SK-N-SH treated with all-trans-retinoic acid at 6 μM for 48 hours (cell line): ENCODE data around the gene SIRPA.
A peak's percentile ranks its signal among the peaks of the same experiment; 100 is the strongest.

Experiments
- ATAC-seq: fragments of 200-7000 bp; cut with Tn5 transposase; 3 replicates; pipeline ENCODE4 v1.9.1; 2020; ENCODE audit warnings: mild to moderate bottlenecking, moderate library complexity
- ARNTL ChIP-seq: fragments of 450-650 bp; formaldehyde crosslinking; IDR thresholded peaks from 2 replicates; pipeline ENCODE4 v1.5.0; 2020; ENCODE audit warnings: low read depth, mild to moderate bottlenecking, moderate library complexity, borderline replicate concordance
- BACH2 ChIP-seq: fragments of 250-450 bp; sonication (Bioruptor Pico); IDR thresholded peaks from 2 replicates; pipeline ENCODE4 v1.9.0; 2021; ENCODE audit warnings: mild to moderate bottlenecking, borderline replicate concordance
- CSDC2 ChIP-seq: fragments of 250-450 bp; sonication (Bioruptor Pico); IDR thresholded peaks from 2 replicates; pipeline ENCODE4 v1.5.0; 2020; ENCODE audit warnings: mild to moderate bottlenecking, moderate library complexity
- CSRNP3 ChIP-seq: fragments of 250-450 bp; sonication (Bioruptor Pico); IDR thresholded peaks from 2 replicates; pipeline ENCODE4 v1.5.1; 2021; ENCODE audit warnings: mild to moderate bottlenecking, moderate library complexity
- ESRRG ChIP-seq: fragments of 250-450 bp; sonication (Bioruptor Pico); IDR thresholded peaks from 2 replicates; pipeline ENCODE4 v1.6.1; 2021; ENCODE audit warnings: mild to moderate bottlenecking
- GLIS3 ChIP-seq: fragments of 250-450 bp; sonication (Bioruptor Pico); IDR thresholded peaks from 2 replicates; pipeline ENCODE4 v1.5.0; 2020; ENCODE audit warnings: mild to moderate bottlenecking, moderate library complexity
- ISL1 ChIP-seq: fragments of 250-450 bp; sonication (Bioruptor Pico); IDR thresholded peaks from 2 replicates; pipeline ENCODE4 v2.1.2; 2022; ENCODE audit warnings: mild to moderate bottlenecking, moderate library complexity
- PATZ1 ChIP-seq: fragments of 250-450 bp; sonication (Bioruptor Pico); IDR thresholded peaks from 2 replicates; pipeline ENCODE4 v1.8.0; 2020; ENCODE audit warnings: mild to moderate bottlenecking, moderate library complexity, borderline replicate concordance
- POU6F1 ChIP-seq: fragments of 250-450 bp; sonication (Bioruptor Pico); IDR thresholded peaks from 2 replicates; pipeline ENCODE4 v1.8.0; 2021; ENCODE audit warnings: low read depth, mild to moderate bottlenecking, moderate library complexity, borderline replicate concordance
- PPARA ChIP-seq: fragments of 250-450 bp; sonication (Bioruptor Pico); IDR thresholded peaks from 2 replicates; pipeline ENCODE4 v1.5.0; 2020; ENCODE audit warnings: mild to moderate bottlenecking, borderline replicate concordance
- TOX ChIP-seq: fragments of 250-450 bp; sonication (Bioruptor Pico); IDR thresholded peaks from 2 replicates; pipeline ENCODE4 v1.8.0; 2021; ENCODE audit warnings: mild to moderate bottlenecking, moderate library complexity, borderline replicate concordance
- TSHZ2 ChIP-seq: fragments of 250-450 bp; sonication (Bioruptor Pico); IDR thresholded peaks from 2 replicates; pipeline ENCODE4 v1.5.0; 2020; ENCODE audit warnings: mild to moderate bottlenecking, moderate library complexity
- ZC3H10 ChIP-seq: fragments of 250-450 bp; sonication (Bioruptor Pico); IDR thresholded peaks from 2 replicates; pipeline ENCODE4 v1.5.1; 2021; ENCODE audit warnings: mild to moderate bottlenecking, moderate library complexity
- ZFP3 ChIP-seq: fragments of 250-450 bp; sonication (Bioruptor Pico); IDR thresholded peaks from 2 replicates; pipeline ENCODE4 v1.5.0; 2020; ENCODE audit warnings: mild to moderate bottlenecking, moderate library complexity
- ZFP30 ChIP-seq: fragments of 450-650 bp; formaldehyde crosslinking; IDR thresholded peaks from 2 replicates; pipeline ENCODE4 v1.5.0; 2022; ENCODE audit warnings: mild to moderate bottlenecking, moderate library complexity
- ZNF70 ChIP-seq: fragments of 450-650 bp; formaldehyde crosslinking; IDR thresholded peaks from 2 replicates; pipeline ENCODE4 v1.5.0; 2020; ENCODE audit warnings: mild to moderate bottlenecking, moderate library complexity
- ZNF8 ChIP-seq: fragments of 450-650 bp; formaldehyde crosslinking; IDR thresholded peaks from 2 replicates; pipeline ENCODE4 v1.5.0; 2020; ENCODE audit warnings: mild to moderate bottlenecking, moderate library complexity
- TF ChIP-seq, protein P1 (sequence below): fragments of 250-450 bp; sonication (Bioruptor Pico); IDR thresholded peaks from 2 replicates; pipeline ENCODE4 v1.5.1; 2020; ENCODE audit warnings: low read depth, mild to moderate bottlenecking, moderate library complexity

The SIRPA gene

DNA sequence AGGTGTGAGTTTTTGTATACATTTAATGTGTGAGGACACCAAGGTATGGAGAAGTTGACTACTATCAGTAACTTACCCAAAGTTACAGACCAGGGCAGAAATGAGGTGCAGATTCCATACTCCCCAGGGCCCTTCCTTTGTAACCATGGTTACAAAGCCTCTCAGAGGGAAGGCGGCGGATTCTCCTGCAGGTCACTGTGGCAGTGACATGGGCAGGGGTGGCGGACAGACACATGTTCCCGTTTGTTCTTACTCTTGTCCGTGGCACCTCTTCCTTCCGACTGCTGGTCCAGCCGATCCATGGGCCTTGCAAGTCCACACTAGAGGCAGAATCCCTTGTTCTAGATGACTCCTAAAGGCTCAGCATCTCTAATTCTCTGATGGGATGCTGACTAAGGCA is 55.6 kb downstream of the SIRPA start (continued):
- no peak for TF ChIP-seq TSHZ2
- no peak for TF ChIP-seq GLIS3 (CRISPR knock-in tag)

GRCh38 chr20:1951436-1952115 is 56.4 kb downstream of the SIRPA start:
- no peak for ATAC-seq
- peak; percentile 86 for TF ChIP-seq ZFP3
- no peak for TF ChIP-seq ARNTL (CRISPR knock-in tag)
- TF ChIP-seq, protein P1, sequence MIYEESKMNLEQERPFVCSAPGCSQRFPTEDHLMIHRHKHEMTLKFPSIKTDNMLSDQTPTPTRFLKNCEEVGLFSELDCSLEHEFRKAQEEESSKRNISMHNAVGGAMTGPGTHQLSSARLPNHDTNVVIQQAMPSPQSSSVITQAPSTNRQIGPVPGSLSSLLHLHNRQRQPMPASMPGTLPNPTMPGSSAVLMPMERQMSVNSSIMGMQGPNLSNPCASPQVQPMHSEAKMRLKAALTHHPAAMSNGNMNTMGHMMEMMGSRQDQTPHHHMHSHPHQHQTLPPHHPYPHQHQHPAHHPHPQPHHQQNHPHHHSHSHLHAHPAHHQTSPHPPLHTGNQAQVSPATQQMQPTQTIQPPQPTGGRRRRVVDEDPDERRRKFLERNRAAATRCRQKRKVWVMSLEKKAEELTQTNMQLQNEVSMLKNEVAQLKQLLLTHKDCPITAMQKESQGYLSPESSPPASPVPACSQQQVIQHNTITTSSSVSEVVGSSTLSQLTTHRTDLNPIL (CRISPR knock-in tag), result no peak
- no peak for TF ChIP-seq ZFP30 (CRISPR knock-in tag)
- TF ChIP-seq TOX (CRISPR knock-in tag), result no peak

- no peak for ATAC-seq
- TF ChIP-seq, protein P1 (CRISPR knock-in tag), result no peak
- TF ChIP-seq ARNTL (CRISPR knock-in tag) (no peak), ZNF8 (CRISPR knock-in tag) (no peak), CSRNP3 (CRISPR knock-in tag) (no peak), ESRRG (CRISPR knock-in tag) (no peak), ISL1 (CRISPR knock-in tag) (no peak), BACH2 (CRISPR knock-in tag) (no peak), ZNF70 (CRISPR knock-in tag) (no peak), ZFP3 (no peak), CSDC2 (no peak), PATZ1 (CRISPR knock-in tag) (no peak), TSHZ2 (no peak), PPARA (CRISPR knock-in tag) (no peak), POU6F1 (CRISPR knock-in tag) (no peak), ZC3H10 (CRISPR knock-in tag) (no peak)
Measured at GRCh38 chr20:1952737-1953530, 57.7 kb downstream of the SIRPA start.
